Parathyroid adenoma (tissue), 2 donors: ENCODE measurements around the gene HOXD10.

Source experiments
- H2AFZ ChIP-seq: fragments of 300-600 bp; sonication (generic); one replicate; pipeline ENCODE4 v1.7.0; 2017; ENCODE audit warnings: antibody characterized with exemption, mild to moderate bottlenecking
- H3K27ac ChIP-seq: fragments of 300-600 bp; sonication (generic); one replicate; pipeline ENCODE4 v1.7.0; 2017
- H3K27me3 ChIP-seq: fragments of 300-600 bp; sonication (generic); one replicate; pipeline ENCODE4 v1.7.0; 2017; ENCODE audit warnings: low read length; ENCODE audit not compliant: control insufficient read depth, insufficient read depth
- H3K36me3 ChIP-seq: fragments of 300-600 bp; sonication (generic); one replicate; pipeline ENCODE4 v1.7.0; 2017; ENCODE audit warnings: low read length; ENCODE audit not compliant: control insufficient read depth, insufficient read depth
- H3K4me1 ChIP-seq: fragments of 300-600 bp; sonication (generic); one replicate; pipeline ENCODE4 v1.7.0; 2017; ENCODE audit warnings: control low read depth
- H3K4me2 ChIP-seq: fragments of 300-600 bp; sonication (generic); one replicate; pipeline ENCODE4 v1.7.0; 2017; ENCODE audit warnings: low read length
- H3K4me3 ChIP-seq: fragments of 300-600 bp; sonication (generic); one replicate; pipeline ENCODE4 v1.7.0; 2017; ENCODE audit warnings: low read depth, low read length
- H3K79me2 ChIP-seq: fragments of 300-600 bp; sonication (generic); one replicate; pipeline ENCODE4 v1.7.0; 2017; ENCODE audit warnings: control low read depth
- H3K9ac ChIP-seq: fragments of 300-600 bp; sonication (generic); one replicate; pipeline ENCODE4 v1.7.0; 2017; ENCODE audit warnings: mild to moderate bottlenecking
- H3K9me3 ChIP-seq: fragments of 300-600 bp; sonication (generic); one replicate; pipeline ENCODE4 v1.7.0; 2017; ENCODE audit warnings: low read length; ENCODE audit not compliant: control insufficient read depth
- TF ChIP-seq, protein P1 (sequence below): fragments of 300-600 bp; sonication (generic); IDR thresholded peaks from one replicate; pipeline ENCODE4 v1.7.0; 2017; ENCODE audit warnings: antibody characterized with exemption, mild to moderate bottlenecking
- donor health status: primary hyperparathyroidism.

The HOXD10 gene

DNA sequence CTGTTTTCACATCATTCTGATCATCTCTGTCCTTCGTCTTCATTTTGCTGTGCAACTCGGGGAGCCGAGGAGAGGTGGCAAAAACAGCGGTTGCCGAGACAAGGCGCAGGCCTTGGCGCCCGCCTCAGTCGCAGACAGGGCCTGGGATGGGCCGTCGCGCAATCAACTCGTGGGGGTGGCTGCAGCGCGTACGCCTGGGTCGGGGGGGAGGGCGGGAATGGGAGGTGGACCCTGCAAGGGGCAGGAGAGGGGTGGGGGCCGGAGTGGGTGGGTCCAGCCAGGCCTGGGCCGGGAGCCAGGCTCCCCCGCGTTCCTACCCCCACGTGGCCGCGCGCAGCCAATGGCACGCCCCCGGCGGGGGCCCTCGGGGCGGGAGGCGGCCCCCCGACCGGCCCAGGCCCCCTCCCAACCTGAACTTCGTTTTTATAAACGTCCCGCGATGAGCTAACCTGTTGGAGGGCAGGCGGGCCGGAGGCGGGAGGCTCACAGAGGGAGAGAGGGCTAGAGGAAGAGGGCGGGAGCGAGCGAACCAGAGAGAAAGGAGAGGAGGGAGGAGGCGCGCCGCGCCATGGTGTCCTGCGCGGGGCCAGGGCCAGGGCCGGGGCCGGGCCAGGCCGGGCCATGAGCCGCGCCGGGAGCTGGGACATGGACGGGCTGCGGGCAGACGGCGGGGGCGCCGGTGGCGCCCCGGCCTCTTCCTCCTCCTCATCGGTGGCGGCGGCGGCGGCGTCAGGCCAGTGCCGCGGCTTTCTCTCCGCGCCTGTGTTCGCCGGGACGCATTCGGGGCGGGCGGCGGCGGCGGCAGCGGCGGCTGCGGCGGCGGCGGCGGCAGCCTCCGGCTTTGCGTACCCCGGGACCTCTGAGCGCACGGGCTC, 24.1 kb upstream of the HOXD10 start, which contains the start of gene HOXD13:
HOXD13 (plus strand) TSS at position 452 of the 875 bp plus-strand sequence; CDS start at position 622, 170 bp downstream.
- Histone ChIP-seq H3K27ac (no peak within 1 kb of the TSS), H3K4me1 (no peaks in the 10 kb centered on the region), H3K79me2 (no peaks in the 10 kb centered on the region), H3K4me2 (no peak within 1 kb of the TSS), H2AFZ (no peak within 1 kb of the TSS), H3K9me3 (no peaks in the 10 kb centered on the region), H3K27me3 (peaks cover 30% of the 10 kb centered on the region), H3K36me3 (no peaks in the 10 kb centered on the region), H3K9ac (no peak within 1 kb of the TSS), H3K4me3 (no peak within 1 kb of the TSS)
- TF ChIP-seq, protein P1, sequence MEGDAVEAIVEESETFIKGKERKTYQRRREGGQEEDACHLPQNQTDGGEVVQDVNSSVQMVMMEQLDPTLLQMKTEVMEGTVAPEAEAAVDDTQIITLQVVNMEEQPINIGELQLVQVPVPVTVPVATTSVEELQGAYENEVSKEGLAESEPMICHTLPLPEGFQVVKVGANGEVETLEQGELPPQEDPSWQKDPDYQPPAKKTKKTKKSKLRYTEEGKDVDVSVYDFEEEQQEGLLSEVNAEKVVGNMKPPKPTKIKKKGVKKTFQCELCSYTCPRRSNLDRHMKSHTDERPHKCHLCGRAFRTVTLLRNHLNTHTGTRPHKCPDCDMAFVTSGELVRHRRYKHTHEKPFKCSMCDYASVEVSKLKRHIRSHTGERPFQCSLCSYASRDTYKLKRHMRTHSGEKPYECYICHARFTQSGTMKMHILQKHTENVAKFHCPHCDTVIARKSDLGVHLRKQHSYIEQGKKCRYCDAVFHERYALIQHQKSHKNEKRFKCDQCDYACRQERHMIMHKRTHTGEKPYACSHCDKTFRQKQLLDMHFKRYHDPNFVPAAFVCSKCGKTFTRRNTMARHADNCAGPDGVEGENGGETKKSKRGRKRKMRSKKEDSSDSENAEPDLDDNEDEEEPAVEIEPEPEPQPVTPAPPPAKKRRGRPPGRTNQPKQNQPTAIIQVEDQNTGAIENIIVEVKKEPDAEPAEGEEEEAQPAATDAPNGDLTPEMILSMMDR = no peak

DNA sequence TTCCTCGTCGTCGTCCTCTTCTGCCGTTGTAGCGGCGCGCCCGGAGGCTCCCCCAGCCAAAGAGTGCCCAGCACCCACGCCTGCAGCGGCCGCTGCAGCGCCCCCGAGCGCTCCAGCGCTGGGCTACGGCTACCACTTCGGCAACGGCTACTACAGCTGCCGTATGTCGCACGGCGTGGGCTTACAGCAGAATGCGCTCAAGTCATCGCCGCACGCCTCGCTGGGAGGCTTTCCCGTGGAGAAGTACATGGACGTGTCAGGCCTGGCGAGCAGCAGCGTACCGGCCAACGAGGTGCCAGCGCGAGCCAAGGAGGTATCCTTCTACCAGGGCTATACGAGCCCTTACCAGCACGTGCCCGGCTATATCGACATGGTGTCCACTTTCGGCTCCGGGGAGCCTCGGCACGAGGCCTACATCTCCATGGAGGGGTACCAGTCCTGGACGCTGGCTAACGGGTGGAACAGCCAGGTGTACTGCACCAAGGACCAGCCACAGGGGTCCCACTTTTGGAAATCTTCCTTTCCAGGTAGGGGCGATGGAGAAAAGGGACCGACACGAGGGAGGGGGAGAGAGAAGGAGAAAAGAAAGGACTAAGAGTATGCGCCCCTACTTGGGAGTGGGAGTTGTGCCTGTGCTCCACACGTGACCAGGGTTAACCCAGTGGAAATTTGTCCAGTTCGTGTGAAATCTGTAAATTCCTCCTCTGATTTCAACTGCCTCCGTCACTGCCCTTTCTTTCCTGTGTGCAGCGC, 23.3 kb upstream of the HOXD10 start:
- H3K4me2 ChIP-seq = no peak overlapping the region
- H3K4me1 ChIP-seq = no peaks in the 10 kb centered on the region
- TF ChIP-seq, protein P1 = no peak
- H3K27me3 ChIP-seq = peaks cover 24% of the 10 kb centered on the region
- no peak overlapping the region for H3K27ac ChIP-seq
- H2AFZ ChIP-seq = no peak overlapping the region
- H3K4me3 ChIP-seq = no peak overlapping the region
- no peaks in the 10 kb centered on the region for H3K79me2 ChIP-seq
- no peaks in the 10 kb centered on the region for H3K36me3 ChIP-seq
- H3K9me3 ChIP-seq = no peaks in the 10 kb centered on the region
- no peak overlapping the region for H3K9ac ChIP-seq

DNA sequence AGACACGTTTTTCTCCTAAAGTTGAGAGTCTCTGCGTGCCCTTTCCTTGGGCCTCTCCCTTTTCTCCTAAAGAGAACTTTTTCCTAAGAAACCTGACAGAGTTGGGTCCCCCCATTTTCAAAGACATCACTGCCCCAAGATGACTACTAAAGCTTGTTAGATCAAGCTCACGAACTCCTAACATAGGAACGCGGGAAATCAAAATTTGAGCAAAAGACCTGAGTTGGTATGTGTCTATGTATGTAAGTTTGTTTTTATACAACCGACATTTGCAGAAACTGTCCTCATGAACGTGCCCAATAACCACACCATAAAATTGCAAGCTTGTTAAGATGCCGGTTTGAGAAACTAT, 22.7 kb upstream of the HOXD10 start:
- no peak overlapping the region for H2AFZ ChIP-seq
- H3K27me3 ChIP-seq = peaks cover 24% of the 10 kb centered on the region
- no peak overlapping the region for H3K4me2 ChIP-seq
- H3K36me3 ChIP-seq = no peaks in the 10 kb centered on the region
- TF ChIP-seq, protein P1 = no peak
- H3K27ac ChIP-seq = no peak overlapping the region
- no peaks in the 10 kb centered on the region for H3K4me1 ChIP-seq
- H3K9me3 ChIP-seq = no peaks in the 10 kb centered on the region
- H3K4me3 ChIP-seq = no peak overlapping the region
- H3K9ac ChIP-seq = no peak overlapping the region
- no peaks in the 10 kb centered on the region for H3K79me2 ChIP-seq

DNA sequence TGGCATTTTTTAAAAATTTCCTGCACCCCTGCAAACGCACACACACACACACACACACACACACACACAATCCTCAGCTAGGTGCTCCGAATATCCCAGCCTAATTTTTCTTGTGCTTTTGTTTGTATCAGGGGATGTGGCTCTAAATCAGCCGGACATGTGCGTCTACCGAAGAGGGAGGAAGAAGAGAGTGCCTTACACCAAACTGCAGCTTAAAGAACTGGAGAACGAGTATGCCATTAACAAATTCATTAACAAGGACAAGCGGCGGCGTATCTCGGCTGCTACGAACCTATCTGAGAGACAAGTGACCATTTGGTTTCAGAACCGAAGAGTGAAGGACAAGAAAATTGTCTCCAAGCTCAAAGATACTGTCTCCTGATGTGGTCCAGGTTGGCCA, 22.2 kb upstream of the HOXD10 start:
- H3K9me3 ChIP-seq = no peaks in the 10 kb centered on the region
- H3K4me2 ChIP-seq = no peak overlapping the region
- H3K4me3 ChIP-seq = no peak overlapping the region
- H3K79me2 ChIP-seq = no peaks in the 10 kb centered on the region
- no peak overlapping the region for H3K27ac ChIP-seq
- TF ChIP-seq, protein P1 = no peak
- H3K27me3 ChIP-seq = peaks cover 24% of the 10 kb centered on the region
- H2AFZ ChIP-seq = no peak overlapping the region
- no peaks in the 10 kb centered on the region for H3K36me3 ChIP-seq
- no peaks in the 10 kb centered on the region for H3K4me1 ChIP-seq
- H3K9ac ChIP-seq = no peak overlapping the region
